HEK293 (cell line): ENCODE results near the gene MT2A.

Source experiments
- CTCF ChIA-PET: fragments of 350-600 bp; formaldehyde crosslinking; extraction: SDS; loops from one replicate; lab custom pipeline; 2021; ENCODE audit warnings: antibody characterized with exemption; lab: Yijun Ruan, JAX
- POLR2A ChIA-PET: fragments of 300-600 bp; formaldehyde crosslinking; extraction: SDS; loops from one replicate; lab custom pipeline; 2020; ENCODE audit warnings: antibody characterized with exemption, inconsistent platforms; lab: Yijun Ruan, JAX
- H3K27ac ChIP-seq: fragments of 200-500 bp; sonication (Bioruptor generic); 2 replicates; pipeline ENCODE4 v1.5.1; 2014; ENCODE audit warnings: low read depth, low read length, control low read depth, inconsistent platforms; ENCODE audit errors: extremely low read depth
- H3K36me3 ChIP-seq, 2 experiments: fragments of 200-500 bp in 1 of 2; sonication (Bioruptor generic) in 1 of 2; 1 replicate in 1 of 2; 2 replicates in 1 of 2; pipeline ENCODE4 v1.5.1; 2014 to 2017; ENCODE audit warnings: inconsistent platforms in 2 of 2, low read length in 2 of 2; ENCODE audit not compliant: control insufficient read depth in 2 of 2, insufficient read depth in 1 of 2
- H3K4me1 ChIP-seq: fragments of 200-500 bp; sonication (Bioruptor generic); 2 replicates; pipeline ENCODE4 v1.5.1; 2014; ENCODE audit warnings: mild to moderate bottlenecking, low read length, inconsistent platforms; ENCODE audit not compliant: control insufficient read depth, insufficient read depth
- H3K4me3 ChIP-seq: 2 replicates; pipeline ENCODE4 v1.5.1; 2011; ENCODE audit warnings: low read depth, mild to moderate bottlenecking, control low read depth, low read length, moderate library complexity
- H3K9me3 ChIP-seq: fragments of 200-500 bp; sonication (Bioruptor generic); 2 replicates; pipeline ENCODE4 v1.5.1; 2014; ENCODE audit warnings: low read depth, low read length, inconsistent platforms; ENCODE audit not compliant: control insufficient read depth, insufficient read depth
- CTCF ChIP-seq: fragments of 450-650 bp; formaldehyde crosslinking; IDR thresholded peaks from 2 replicates; pipeline ENCODE4 v1.5.1; 2016; ENCODE audit warnings: missing biosample characterization, missing genetic modification characterization
- GLI2 ChIP-seq: fragments of 450-650 bp; formaldehyde crosslinking; IDR thresholded peaks from 2 replicates; pipeline ENCODE4; 2017; ENCODE audit warnings: missing biosample characterization, missing genetic modification characterization, low read depth, borderline replicate concordance
- GLIS1 ChIP-seq: fragments of 450-650 bp; formaldehyde crosslinking; IDR thresholded peaks from 2 replicates; pipeline ENCODE4 v1.5.1; 2016; ENCODE audit warnings: missing biosample characterization, missing genetic modification characterization
- HOXC10 ChIP-seq: sonication (generic); formaldehyde crosslinking; IDR thresholded peaks from 2 replicates; pipeline ENCODE4 v1.8.1; 2023; ENCODE audit warnings: mild to moderate bottlenecking, missing genetic modification reagents
- KLF1 ChIP-seq: fragments of 450-650 bp; formaldehyde crosslinking; IDR thresholded peaks from 2 replicates; pipeline ENCODE4 v1.5.1; 2016; ENCODE audit warnings: missing biosample characterization, missing genetic modification characterization
- KLF9 ChIP-seq: fragments of 450-650 bp; formaldehyde crosslinking; IDR thresholded peaks from 2 replicates; pipeline ENCODE4 v1.5.1; 2016; ENCODE audit warnings: missing biosample characterization, missing genetic modification characterization, low read depth
- RBAK ChIP-seq: fragments of 450-650 bp; formaldehyde crosslinking; IDR thresholded peaks from 2 replicates; pipeline ENCODE4 v1.5.1; 2016; ENCODE audit warnings: missing biosample characterization, missing genetic modification characterization
- SETDB1 ChIP-seq: IDR thresholded peaks from one replicate; pipeline ENCODE4 v1.6.1; 2017; ENCODE audit warnings: mild to moderate bottlenecking, low read length, moderate library complexity, mixed read lengths; ENCODE audit not compliant: insufficient read length
- SP3 ChIP-seq: fragments of 450-650 bp; formaldehyde crosslinking; IDR thresholded peaks from 2 replicates; pipeline ENCODE4 v1.5.1; 2016; ENCODE audit warnings: missing biosample characterization, missing genetic modification characterization
- ZBTB1 ChIP-seq: fragments of 450-650 bp; formaldehyde crosslinking; IDR thresholded peaks from 2 replicates; pipeline ENCODE4 v1.5.1; 2016; ENCODE audit warnings: missing biosample characterization, missing genetic modification characterization
- ZNF114 ChIP-seq: fragments of 450-650 bp; formaldehyde crosslinking; IDR thresholded peaks from 2 replicates; pipeline ENCODE4 v1.5.0; 2017; ENCODE audit warnings: missing biosample characterization, missing genetic modification characterization
- ZNF121 ChIP-seq: fragments of 450-650 bp; formaldehyde crosslinking; IDR thresholded peaks from 2 replicates; pipeline ENCODE4 v1.5.1; 2016; ENCODE audit warnings: missing biosample characterization, missing genetic modification characterization
- ZNF248 ChIP-seq: fragments of 450-650 bp; formaldehyde crosslinking; IDR thresholded peaks from 2 replicates; pipeline ENCODE4 v1.5.1; 2017; ENCODE audit warnings: missing biosample characterization, missing genetic modification characterization
- ZNF311 ChIP-seq: fragments of 450-650 bp; formaldehyde crosslinking; IDR thresholded peaks from 2 replicates; pipeline ENCODE4 v1.5.1; 2017; ENCODE audit warnings: missing biosample characterization, missing genetic modification characterization, borderline replicate concordance
- ZNF521 ChIP-seq: fragments of 450-650 bp; formaldehyde crosslinking; IDR thresholded peaks from 2 replicates; pipeline ENCODE4 v1.5.1; 2017; ENCODE audit warnings: missing biosample characterization, mild to moderate bottlenecking, missing genetic modification characterization
- ZNF560 ChIP-seq: fragments of 450-650 bp; formaldehyde crosslinking; IDR thresholded peaks from 2 replicates; pipeline ENCODE4 v1.5.1; 2017; ENCODE audit warnings: missing biosample characterization, missing genetic modification characterization, borderline replicate concordance
- ZNF610 ChIP-seq: fragments of 450-650 bp; formaldehyde crosslinking; IDR thresholded peaks from 2 replicates; pipeline ENCODE4 v1.5.1; 2016; ENCODE audit warnings: missing biosample characterization, missing genetic modification characterization, borderline replicate concordance
- ZNF624 ChIP-seq: fragments of 450-650 bp; formaldehyde crosslinking; IDR thresholded peaks from 2 replicates; pipeline ENCODE4 v1.5.1; 2017; ENCODE audit warnings: missing biosample characterization, missing genetic modification characterization
- ZNF654 ChIP-seq: fragments of 450-650 bp; formaldehyde crosslinking; IDR thresholded peaks from 2 replicates; pipeline ENCODE4 v1.5.1; 2016; ENCODE audit warnings: low read depth, missing biosample characterization, missing genetic modification characterization
- ZNF664 ChIP-seq: fragments of 450-650 bp; formaldehyde crosslinking; IDR thresholded peaks from 2 replicates; pipeline ENCODE4 v1.5.1; 2016; ENCODE audit warnings: missing biosample characterization, missing genetic modification characterization

Gene MT2A

GRCh38 chr16:56574625-56575024 lies 33.8 kb upstream of the MT2A start:
- H3K9me3 ChIP-seq = no peaks in the 10 kb centered on the region
- ChIA-PET POLR2A (no interaction called here), CTCF (no interaction called here)
- no peaks in the 10 kb centered on the region for H3K4me1 ChIP-seq
- H3K36me3 ChIP-seq = no peaks in the 10 kb centered on the region
- H3K27ac ChIP-seq = no peak overlapping the region
- H3K4me3 ChIP-seq = no peak overlapping the region
- TF ChIP-seq ZNF664 (tag by site-specific recombination) (no peak), SETDB1 (peak; percentile 94), ZNF624 (tag by site-specific recombination) (peak; percentile 75; the same call in 1 of the 2 replicates)
- TF ChIP-seq, all 188 proteins: peak for 2

GRCh38 chr16:56576585-56577299 lies 31.6 kb upstream of the MT2A start:
- Histone ChIP-seq H3K4me1 (no peaks in the 10 kb centered on the region), H3K9me3 (no peaks in the 10 kb centered on the region), H3K4me3 (no peak overlapping the region), H3K36me3 (no peaks in the 10 kb centered on the region), H3K27ac (no peak overlapping the region)
- TF ChIP-seq KLF9 (tag by site-specific recombination) = peak; percentile 71
- no peak for TF ChIP-seq ZBTB1
- peak; percentile 60 for TF ChIP-seq KLF1 (tag by site-specific recombination)
- no peak for TF ChIP-seq ZNF121 (tag by site-specific recombination)
- TF ChIP-seq ZNF610 (tag by site-specific recombination) = no peak
- TF ChIP-seq ZNF654 (tag by site-specific recombination) = peak; percentile 64
- peak; percentile 27; the same call in 1 of the 2 replicates for TF ChIP-seq SP3 (tag by site-specific recombination)
- TF ChIP-seq CTCF (tag by site-specific recombination) = peak; percentile 37; the same call in 1 of the 2 replicates
- TF ChIP-seq ZNF560 (tag by site-specific recombination) = no peak
- ChIA-PET POLR2A (no interaction called here), CTCF (interaction anchor here (0.6 to 3.6 kb wide), 41 partner anchors 9 to 685 kb away, joined by 3 to 66 read pairs (median 4); partner anchors contain the start of genes MT1A, MT2A and MT3)

GRCh38 chr16:56577300-56577625 lies 31.1 kb upstream of the MT2A start:
- Histone ChIP-seq H3K36me3 (no peaks in the 10 kb centered on the region), H3K9me3 (no peaks in the 10 kb centered on the region), H3K4me1 (no peaks in the 10 kb centered on the region), H3K27ac (no peak overlapping the region), H3K4me3 (no peak overlapping the region)
- POLR2A ChIA-PET = no interaction called here
- CTCF ChIA-PET = interaction anchor here (0.6 to 3.6 kb wide), 32 partner anchors 9 to 595 kb away, joined by 3 to 66 read pairs (median 4); partner anchors contain the start of genes MT1A and MT2A
- TF ChIP-seq GLIS1 = no peak
- TF ChIP-seq ZNF311 = no peak
- no peak for TF ChIP-seq ZNF521 (tag by site-specific recombination)
- TF ChIP-seq SETDB1 = no peak
- TF ChIP-seq GLI2 (tag by site-specific recombination) = no peak
- no peak for TF ChIP-seq ZNF248 (tag by site-specific recombination)
- TF ChIP-seq HOXC10 (CRISPR knock-in tag) = no peak
- TF ChIP-seq RBAK (tag by site-specific recombination) = no peak
- TF ChIP-seq ZNF114 = no peak
